Endodermal cell (in vitro differentiated cells): ENCODE data around the gene CST11. TPM values are rescaled to one million over a fixed set of nuclear protein-coding genes. Genes with fewer than 3 reads are reported as not detected.

Experiments used
- DNase-seq: peaks from one replicate; pipeline ENCODE4 v3.0.0-alpha.2; 2017
- H3K27ac ChIP-seq: 2 replicates; pipeline ENCODE4 v1.5.1; 2013; ENCODE audit warnings: mild to moderate bottlenecking, low read depth, low read length, moderate library complexity
- H3K27me3 ChIP-seq: 2 replicates; pipeline ENCODE4 v1.6.1; 2013; ENCODE audit warnings: mild to moderate bottlenecking, low read length, moderate library complexity; ENCODE audit not compliant: insufficient read depth, control insufficient read depth, poor library complexity, severe bottlenecking
- H3K36me3 ChIP-seq: 2 replicates; pipeline ENCODE4 v1.7.0; 2013; ENCODE audit warnings: mild to moderate bottlenecking, low read length, moderate library complexity; ENCODE audit not compliant: control insufficient read depth, insufficient read depth
- H3K4me1 ChIP-seq: one replicate; pipeline ENCODE4 v1.7.0; 2013; ENCODE audit warnings: low read length; ENCODE audit not compliant: control insufficient read depth, insufficient read depth
- H3K4me3 ChIP-seq: 2 replicates; pipeline ENCODE4 v1.5.1; 2013; ENCODE audit warnings: mild to moderate bottlenecking, low read length, moderate library complexity
- H3K9ac ChIP-seq: 2 replicates; pipeline ENCODE4 v1.6.1; 2013; ENCODE audit warnings: mild to moderate bottlenecking, low read length, moderate library complexity; ENCODE audit not compliant: poor library complexity, severe bottlenecking; ENCODE audit errors: extremely low read depth
- H3K9me3 ChIP-seq: 2 replicates; pipeline ENCODE4 v1.6.1; 2013; ENCODE audit warnings: mild to moderate bottlenecking, low read length, moderate library complexity; ENCODE audit not compliant: control insufficient read depth
- H3K27ac Mint-ChIP-seq: 2 replicates; pipeline ENCODE4 v1.8.0; 2020; ENCODE audit warnings: mixed read lengths
- H3K27me3 Mint-ChIP-seq: 2 replicates; pipeline ENCODE4 v1.8.0; 2021; ENCODE audit warnings: mild to moderate bottlenecking, mixed read lengths; ENCODE audit not compliant: insufficient read depth
- H3K36me3 Mint-ChIP-seq: 2 replicates; pipeline ENCODE4 v1.8.0; 2020; ENCODE audit warnings: low read depth, mixed read lengths
- H3K4me1 Mint-ChIP-seq: 2 replicates; pipeline ENCODE4 v1.8.0; 2020; ENCODE audit warnings: mixed read lengths
- H3K4me3 Mint-ChIP-seq: 2 replicates; pipeline ENCODE4 v1.8.0; 2020; ENCODE audit warnings: mild to moderate bottlenecking, moderate library complexity, mixed read lengths
- H3K9me3 Mint-ChIP-seq: 2 replicates; pipeline ENCODE4 v1.8.0; 2020; ENCODE audit warnings: mild to moderate bottlenecking, mixed read lengths
- CTCF ChIP-seq: fragments of 200-600 bp; sonication (generic); conservative IDR thresholded peaks from 2 replicates; pipeline ENCODE4 v1.5.0; 2021; ENCODE audit warnings: antibody characterized with exemption, mild to moderate bottlenecking
- WGBS, 2 experiments: methylation state at CpG; one replicate each; pipeline versions ENCODE4 v1.1.5 to v1.1.7; 2013; ENCODE audit warnings: missing lambda C conversion rate in 2 of 2, mixed read lengths in 1 of 2; ENCODE audit not compliant: insufficient coverage in 1 of 2, insufficient read length in 1 of 2; 5-methylcytosine and 5-hydroxymethylcytosine counted together
- total RNA-seq, 2 donors: library from RNA; stranded (reverse); fragmentation: NEBNext Ultra II Directional in 1 of 2; extraction: Animal tissue kit (Norgen Biotek cat#: 25700) in 1 of 2; gene quantifications; 2 replicates in 1 of 2; 3 replicates in 1 of 2; pipeline ENCODE4 v1.2.1, GENCODE V29; 2021

Gene CST11
- total RNA-seq, 2 donors from 2014 or later: 0.69 TPM; not detected in 1

GRCh38 chr20:23417861-23418260 is 34.8 kb downstream of the CST11 start:
- Histone ChIP-seq H3K4me3 (no peak overlapping the region), H3K27me3 (no peaks in the 10 kb centered on the region), H3K9me3 (no peaks in the 10 kb centered on the region), H3K4me1 (peaks cover 3% of the 10 kb centered on the region), H3K9ac (no peak overlapping the region), H3K36me3 (no peaks in the 10 kb centered on the region), H3K27ac (no peak overlapping the region)
- Mint-ChIP-seq H3K36me3 (peaks cover 6% of the 10 kb centered on the region), H3K4me1 (peaks cover 23% of the 10 kb centered on the region), H3K9me3 (no peaks in the 10 kb centered on the region), H3K27me3 (no peaks in the 10 kb centered on the region), H3K4me3 (no peak overlapping the region), H3K27ac (no peak overlapping the region)
- DNase-seq: no peak
- no peak for TF ChIP-seq CTCF

- 94% methylated on average over 6 of the region's 6 CpGs; no CpG with 5 or more reads in 1 of the 2 experiments for WGBS, 2 experiments
- Histone ChIP-seq H3K27me3 (no peaks in the 10 kb centered on the region), H3K4me3 (no peak overlapping the region), H3K36me3 (no peaks in the 10 kb centered on the region), H3K9ac (no peak overlapping the region), H3K9me3 (no peaks in the 10 kb centered on the region), H3K4me1 (peaks cover 3% of the 10 kb centered on the region), H3K27ac (no peak overlapping the region)
- DNase-seq: no peak
- Mint-ChIP-seq H3K4me3 (no peak overlapping the region), H3K9me3 (no peaks in the 10 kb centered on the region), H3K27ac (no peak overlapping the region), H3K4me1 (peaks cover 30% of the 10 kb centered on the region), H3K27me3 (no peaks in the 10 kb centered on the region), H3K36me3 (peaks cover 6% of the 10 kb centered on the region)
- no peak for TF ChIP-seq CTCF
Measured at GRCh38 chr20:23415959-23416583, 36.6 kb downstream of the CST11 start.

- WGBS, 2 experiments: 93 to 96% methylated on average over 4 to 5 of the region's 5 CpGs
- Histone ChIP-seq H3K27ac (no peak overlapping the region), H3K27me3 (no peaks in the 10 kb centered on the region), H3K4me3 (no peak overlapping the region), H3K9ac (no peak overlapping the region), H3K4me1 (peaks cover 3% of the 10 kb centered on the region), H3K36me3 (no peaks in the 10 kb centered on the region), H3K9me3 (no peaks in the 10 kb centered on the region)
- no peak overlapping the region for H3K27ac Mint-ChIP-seq
- peaks cover 6% of the 10 kb centered on the region for H3K36me3 Mint-ChIP-seq
- H3K9me3 Mint-ChIP-seq: no peaks in the 10 kb centered on the region
- no peaks in the 10 kb centered on the region for H3K27me3 Mint-ChIP-seq
- no peak for DNase-seq
- no peak overlapping the region for H3K4me3 Mint-ChIP-seq
- no peak for TF ChIP-seq CTCF
- H3K4me1 Mint-ChIP-seq: peaks cover 30% of the 10 kb centered on the region
Measured at GRCh38 chr20:23415555-23415954, 37.1 kb downstream of the CST11 start.
